Measurements from ENCODE around the gene TOP1. TPM values are rescaled to one million over a fixed set of nuclear protein-coding genes. Genes with fewer than 3 reads are reported as not detected.

TOP1 gene
- total and polyA plus RNA-seq, 2 of the 4 experiments (the other 2 are of a cell fraction) = 14.0 to 21.5 TPM

- no peaks in the 10 kb centered on the region for H3K4me1 ChIP-seq (ENCODE audit: control insufficient read depth, insufficient read depth, low read length)
- peaks cover under 1 to 24% of the 10 kb centered on the region in 2 experiments; a peak in 3 of 4 replicates for H3K79me1 ChIP-seq (ENCODE audit: low read depth in 1 of 2, low read length in 2 of 2)
- no peak overlapping the region for H3K9ac ChIP-seq (ENCODE audit: low read depth, low read length)
- H2BK5ac ChIP-seq (ENCODE audit: low read depth, low read length, poor library complexity, severe bottlenecking) = no peak overlapping the region
- no peak overlapping the region for H2AK5ac ChIP-seq (ENCODE audit: low read depth, low read length)
- no peak overlapping the region for H3K18ac ChIP-seq (ENCODE audit: low read depth, low read length)
- H2BK120ac ChIP-seq (ENCODE audit: low read depth, low read length) = no peak overlapping the region
- no peak overlapping the region for H4K91ac ChIP-seq (ENCODE audit: insufficient read depth, low read depth, low read length)
- no peak overlapping the region for H3K14ac ChIP-seq (replicated peaks; ENCODE audit: low read depth, low read length)
- no peak overlapping the region for H3K4me2 ChIP-seq (ENCODE audit: low read depth, low read length)
- H3K23ac ChIP-seq (ENCODE audit: low read depth, low read length) = no peak overlapping the region
- TF ChIP-seq RFX5 (IDR thresholded peaks at IDR 0.05; ENCODE audit: low read depth, low read length) (no peak), MXI1 (IDR thresholded peaks at IDR 0.05; ENCODE audit: borderline replicate concordance, low read depth, low read length) (no peak), ELK1 (IDR thresholded peaks at IDR 0.05; ENCODE audit: borderline replicate concordance, low read depth, low read length) (no peak), MAFK (IDR thresholded peaks at IDR 0.05; ENCODE audit: low read depth, low read length) (no peak), RAD21 (IDR thresholded peaks at IDR 0.05; ENCODE audit: low read length) (no peak), FOS (IDR thresholded peaks at IDR 0.05; ENCODE audit: low read depth, low read length) (no peak), SMC3 (IDR thresholded peaks at IDR 0.05; ENCODE audit: low read depth, low read length) (no peak), RCOR1 (IDR thresholded peaks at IDR 0.05; ENCODE audit: insufficient replicate concordance, low read length) (no peak), POLR2A (IDR thresholded peaks at IDR 0.05; ENCODE audit: low read depth, low read length) (no peak), NFE2L2 (IDR thresholded peaks at IDR 0.05; ENCODE audit: low read depth, low read length) (no peak), USF2 (IDR thresholded peaks at IDR 0.05; ENCODE audit: low read depth, low read length) (no peak), CHD1 (IDR thresholded peaks at IDR 0.05; ENCODE audit: low read depth, low read length) (no peak), BHLHE40 (IDR thresholded peaks at IDR 0.05; ENCODE audit: low read depth, low read length) (no peak)
- ATAC-seq (ENCODE audit: low read depth) (no peak), DNase-seq (no peak)
- intact Hi-C loops (cut with micrococcal nuclease) (no loop called here), in situ Hi-C loops (cut with MboI; ENCODE audit: low sequenced_read_pairs) (no loop called here), dilution Hi-C loops (cut with HindIII; ENCODE audit: low sequenced_read_pairs, unreplicated experiment) (no loop called here)
- ChIA-PET CTCF (interaction anchor here (0.8 kb wide), 1 partner anchor 11 kb away, joined by 4 read pairs; no protein-coding TSS in a partner anchor), POLR2A (ENCODE audit: unreplicated experiment) (no interaction called here)
- no TSS peak for BruUV-seq (replicated peaks)
- no peak overlapping the region for H2BK15ac ChIP-seq (ENCODE audit: low read depth, low read length)
- H4K20me1 ChIP-seq (ENCODE audit: insufficient read depth, low read length) = no peaks in the 10 kb centered on the region; the same call in 1 of the 2 replicates
- H2AK9ac ChIP-seq (replicated peaks; ENCODE audit: low read depth, low read length, poor library complexity) = no peak overlapping the region
- no peak overlapping the region for H4K5ac ChIP-seq (ENCODE audit: low read depth, low read length)
- H2AFZ ChIP-seq (replicated peaks; ENCODE audit: low read length, poor library complexity) = no peak overlapping the region
- H3K27ac ChIP-seq (ENCODE audit: insufficient read depth, low read length) = no peak overlapping the region
- 87% methylated on average over 2 of the region's 3 CpGs; no CpG with 5 or more reads in 1 of the 2 experiments for WGBS, 2 experiments (ENCODE audit: extremely low coverage in 2 of 2, insufficient read length in 1 of 2)
- H4K8ac ChIP-seq (ENCODE audit: low read depth in 2 of 2, low read length in 2 of 2) = no peak overlapping the region
- H3K36me3 ChIP-seq (ENCODE audit: control insufficient read depth, insufficient read depth, low read length) = peaks cover 74% of the 10 kb centered on the region
- H3K56ac ChIP-seq (ENCODE audit: extremely low read depth, insufficient read depth, low read length) = no peak overlapping the region
- peaks cover 7% of the 10 kb centered on the region; the same call in 1 of the 2 replicates for H3K9me1 ChIP-seq (ENCODE audit: insufficient read depth, low read length)
- H3K27me3 ChIP-seq (ENCODE audit: control insufficient read depth, insufficient read depth, low read length) = no peaks in the 10 kb centered on the region
- H2BK20ac ChIP-seq (ENCODE audit: low read depth, low read length) = no peak overlapping the region
- no peak overlapping the region for H3K4me3 ChIP-seq (ENCODE audit: insufficient read depth, low read depth, low read length)
- H3K9me3 ChIP-seq (ENCODE audit: control insufficient read depth, insufficient read depth, low read length) = no peaks in the 10 kb centered on the region
- H3K4ac ChIP-seq (ENCODE audit: low read depth, low read length) = no peak overlapping the region
These were observed 92.8 kb downstream of the TOP1 start for GRCh38 chr20:41121399-41121798.
